ENCODE measurements around the gene RBSN.

- TF ChIP-seq CTCF (IDR thresholded peaks at IDR 0.05; ENCODE audit: poor library complexity), result no peak
- no peak for TF ChIP-seq EZH2 (IDR thresholded peaks at IDR 0.05; ENCODE audit: borderline replicate concordance)
- no peak for TF ChIP-seq EZH2phosphoT487 (IDR thresholded peaks at IDR 0.05; ENCODE audit: low read depth, severe bottlenecking, unreplicated experiment)
These were observed 35.2 kb downstream of the RBSN start for GRCh38 chr3:15063656-15064286.

Measured in hepatocyte (in vitro differentiated cells).